Glomerular visceral epithelial cell (primary cell): ENCODE measurements around the gene TCF7L2.

Experiments used
- DNase-seq: peaks from one replicate; pipeline ENCODE4 v3.0.0-alpha.2; 2016; ENCODE audit errors: extremely low spot score

Gene TCF7L2

GRCh38 chr10:113021268-113022040, 71.4 kb downstream of the TCF7L2 start:
- DNase-seq, result no peak

GRCh38 chr10:113022265-113022664, 72.2 kb downstream of the TCF7L2 start:
- no peak for DNase-seq

- no peak for DNase-seq
Measured at GRCh38 chr10:113023017-113023416, 73.0 kb downstream of the TCF7L2 start.

GRCh38 chr10:113024930-113025329, 74.9 kb downstream of the TCF7L2 start:
- no peak for DNase-seq

- no peak for DNase-seq
Measured at GRCh38 chr10:113025487-113025886, 75.4 kb downstream of the TCF7L2 start.

GRCh38 chr10:113026679-113027078, 76.6 kb downstream of the TCF7L2 start:
- peak; percentile 79 for DNase-seq

GRCh38 chr10:113027230-113027573, 77.2 kb downstream of the TCF7L2 start:
- DNase-seq, result no peak

GRCh38 chr10:113027574-113028455, 77.8 kb downstream of the TCF7L2 start:
- peak; percentile 36 for DNase-seq

GRCh38 chr10:113028456-113029440, 78.7 kb downstream of the TCF7L2 start:
- DNase-seq, result no peak

- DNase-seq, result peak; percentile 45
Measured at GRCh38 chr10:113030453-113030852, 80.4 kb downstream of the TCF7L2 start.

GRCh38 chr10:113031147-113031546, 81.1 kb downstream of the TCF7L2 start:
- DNase-seq, result no peak

GRCh38 chr10:113033991-113034390, 83.9 kb downstream of the TCF7L2 start:
- no peak for DNase-seq

GRCh38 chr10:113035732-113036312, 85.8 kb downstream of the TCF7L2 start:
- DNase-seq, result no peak

GRCh38 chr10:113036619-113037018, 86.6 kb downstream of the TCF7L2 start:
- no peak for DNase-seq

GRCh38 chr10:113037218-113037617, 87.2 kb downstream of the TCF7L2 start:
- DNase-seq, result no peak

- no peak for DNase-seq
Measured at GRCh38 chr10:113038183-113038582, 88.1 kb downstream of the TCF7L2 start.

- DNase-seq, result no peak
Measured at GRCh38 chr10:113038985-113039384, 88.9 kb downstream of the TCF7L2 start.

GRCh38 chr10:113041324-113041723, 91.3 kb downstream of the TCF7L2 start:
- no peak for DNase-seq

- DNase-seq, result no peak
Measured at GRCh38 chr10:113041841-113042750, 92.0 kb downstream of the TCF7L2 start.

GRCh38 chr10:113042868-113043267, 92.8 kb downstream of the TCF7L2 start:
- DNase-seq, result no peak
